SK-N-SH (cell line): ENCODE measurements around the gene WASHC3.

Experiments
- FOSL2 ChIP-seq: IDR thresholded peaks from 2 replicates; pipeline ENCODE4 v1.4.0; 2012; ENCODE audit warnings: low read depth, mild to moderate bottlenecking, moderate library complexity, borderline replicate concordance
- FOXM1 ChIP-seq: IDR thresholded peaks from 2 replicates; pipeline ENCODE4 v1.4.0; 2012; ENCODE audit warnings: low read depth, mild to moderate bottlenecking
- GABPA ChIP-seq: IDR thresholded peaks from 2 replicates; pipeline ENCODE4 v1.4.0; 2012; ENCODE audit warnings: low read depth, mild to moderate bottlenecking
- POLR2AphosphoS5 ChIP-seq: IDR thresholded peaks from 2 replicates; pipeline ENCODE4 v1.6.1; 2012; ENCODE audit warnings: low read depth, low read length
- TAF1 ChIP-seq: IDR thresholded peaks from 2 replicates; pipeline ENCODE4 v1.6.1; 2012; ENCODE audit warnings: low read depth, mild to moderate bottlenecking, low read length, moderate library complexity, borderline replicate concordance
- TF ChIP-seq, protein P1 (sequence below): fragments of 200-600 bp; sonication (generic); IDR thresholded peaks from 2 replicates; pipeline ENCODE4 v1.6.1; 2017; ENCODE audit warnings: antibody characterized with exemption, mild to moderate bottlenecking, moderate library complexity
- TF ChIP-seq, protein P2 (sequence below): IDR thresholded peaks from 2 replicates; pipeline ENCODE4; 2012
- TF ChIP-seq, protein P3 (sequence below): IDR thresholded peaks from 2 replicates; pipeline ENCODE4 v1.4.0; 2012; ENCODE audit warnings: low read depth

- TF ChIP-seq GABPA, result no peak
- no peak for TF ChIP-seq TAF1
- TF ChIP-seq, protein P1, sequence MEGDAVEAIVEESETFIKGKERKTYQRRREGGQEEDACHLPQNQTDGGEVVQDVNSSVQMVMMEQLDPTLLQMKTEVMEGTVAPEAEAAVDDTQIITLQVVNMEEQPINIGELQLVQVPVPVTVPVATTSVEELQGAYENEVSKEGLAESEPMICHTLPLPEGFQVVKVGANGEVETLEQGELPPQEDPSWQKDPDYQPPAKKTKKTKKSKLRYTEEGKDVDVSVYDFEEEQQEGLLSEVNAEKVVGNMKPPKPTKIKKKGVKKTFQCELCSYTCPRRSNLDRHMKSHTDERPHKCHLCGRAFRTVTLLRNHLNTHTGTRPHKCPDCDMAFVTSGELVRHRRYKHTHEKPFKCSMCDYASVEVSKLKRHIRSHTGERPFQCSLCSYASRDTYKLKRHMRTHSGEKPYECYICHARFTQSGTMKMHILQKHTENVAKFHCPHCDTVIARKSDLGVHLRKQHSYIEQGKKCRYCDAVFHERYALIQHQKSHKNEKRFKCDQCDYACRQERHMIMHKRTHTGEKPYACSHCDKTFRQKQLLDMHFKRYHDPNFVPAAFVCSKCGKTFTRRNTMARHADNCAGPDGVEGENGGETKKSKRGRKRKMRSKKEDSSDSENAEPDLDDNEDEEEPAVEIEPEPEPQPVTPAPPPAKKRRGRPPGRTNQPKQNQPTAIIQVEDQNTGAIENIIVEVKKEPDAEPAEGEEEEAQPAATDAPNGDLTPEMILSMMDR, result no peak
- TF ChIP-seq, protein P2, sequence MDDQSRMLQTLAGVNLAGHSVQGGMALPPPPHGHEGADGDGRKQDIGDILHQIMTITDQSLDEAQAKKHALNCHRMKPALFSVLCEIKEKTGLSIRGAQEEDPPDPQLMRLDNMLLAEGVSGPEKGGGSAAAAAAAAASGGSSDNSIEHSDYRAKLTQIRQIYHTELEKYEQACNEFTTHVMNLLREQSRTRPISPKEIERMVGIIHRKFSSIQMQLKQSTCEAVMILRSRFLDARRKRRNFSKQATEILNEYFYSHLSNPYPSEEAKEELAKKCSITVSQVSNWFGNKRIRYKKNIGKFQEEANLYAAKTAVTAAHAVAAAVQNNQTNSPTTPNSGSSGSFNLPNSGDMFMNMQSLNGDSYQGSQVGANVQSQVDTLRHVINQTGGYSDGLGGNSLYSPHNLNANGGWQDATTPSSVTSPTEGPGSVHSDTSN, result peak; percentile 39; the same call in 1 of the 2 replicates
- TF ChIP-seq, protein P3, sequence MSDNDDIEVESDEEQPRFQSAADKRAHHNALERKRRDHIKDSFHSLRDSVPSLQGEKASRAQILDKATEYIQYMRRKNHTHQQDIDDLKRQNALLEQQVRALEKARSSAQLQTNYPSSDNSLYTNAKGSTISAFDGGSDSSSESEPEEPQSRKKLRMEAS, result no peak
- TF ChIP-seq FOXM1, result no peak
- TF ChIP-seq POLR2AphosphoS5, result no peak
- TF ChIP-seq FOSL2, result no peak
Measured at GRCh38 chr12:102024765-102025164, 37.0 kb downstream of the WASHC3 start.
